D721Med (cell line): ENCODE data around the gene MEGF9.

ENCODE experiments used
- DNase-seq: peaks from one replicate; pipeline ENCODE4 v3.0.0; 2011; ENCODE audit warnings: low spot score; ENCODE audit not compliant: insufficient read length
- FAIRE-seq: peaks from 2 replicates; lab custom pipeline; 2011; peaks lifted over from hg19 to GRCh38; lab: Jason Lieb, UNC
- TF ChIP-seq, protein P1 (sequence below): IDR thresholded peaks from 2 replicates; pipeline ENCODE4 v1.5.1; 2012; ENCODE audit warnings: mild to moderate bottlenecking, control low read depth; ENCODE audit not compliant: insufficient read depth; ENCODE audit errors: missing control alignments

MEGF9 gene

DNA sequence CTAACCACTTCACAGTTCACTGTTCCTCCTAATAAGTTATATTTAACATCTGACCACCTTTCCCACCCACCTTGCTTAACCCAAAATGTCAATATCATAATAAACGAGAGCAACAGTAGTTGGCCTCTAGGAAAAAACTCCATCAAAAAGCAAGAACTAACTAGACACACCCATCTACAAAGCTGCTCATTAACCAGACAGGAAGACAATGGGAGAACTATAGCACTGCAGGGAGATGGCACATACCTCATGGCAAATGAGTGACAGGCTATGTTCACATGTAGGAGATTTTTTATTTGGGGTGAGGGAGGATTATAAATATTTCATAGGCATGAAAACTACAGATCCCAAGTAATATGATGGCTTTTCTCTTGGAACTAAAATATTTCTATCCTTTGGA, 110.7 kb downstream of the MEGF9 start:
- TF ChIP-seq, protein P1, sequence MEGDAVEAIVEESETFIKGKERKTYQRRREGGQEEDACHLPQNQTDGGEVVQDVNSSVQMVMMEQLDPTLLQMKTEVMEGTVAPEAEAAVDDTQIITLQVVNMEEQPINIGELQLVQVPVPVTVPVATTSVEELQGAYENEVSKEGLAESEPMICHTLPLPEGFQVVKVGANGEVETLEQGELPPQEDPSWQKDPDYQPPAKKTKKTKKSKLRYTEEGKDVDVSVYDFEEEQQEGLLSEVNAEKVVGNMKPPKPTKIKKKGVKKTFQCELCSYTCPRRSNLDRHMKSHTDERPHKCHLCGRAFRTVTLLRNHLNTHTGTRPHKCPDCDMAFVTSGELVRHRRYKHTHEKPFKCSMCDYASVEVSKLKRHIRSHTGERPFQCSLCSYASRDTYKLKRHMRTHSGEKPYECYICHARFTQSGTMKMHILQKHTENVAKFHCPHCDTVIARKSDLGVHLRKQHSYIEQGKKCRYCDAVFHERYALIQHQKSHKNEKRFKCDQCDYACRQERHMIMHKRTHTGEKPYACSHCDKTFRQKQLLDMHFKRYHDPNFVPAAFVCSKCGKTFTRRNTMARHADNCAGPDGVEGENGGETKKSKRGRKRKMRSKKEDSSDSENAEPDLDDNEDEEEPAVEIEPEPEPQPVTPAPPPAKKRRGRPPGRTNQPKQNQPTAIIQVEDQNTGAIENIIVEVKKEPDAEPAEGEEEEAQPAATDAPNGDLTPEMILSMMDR: no peak
- FAIRE-seq: no peak
- DNase-seq: no peak

DNA sequence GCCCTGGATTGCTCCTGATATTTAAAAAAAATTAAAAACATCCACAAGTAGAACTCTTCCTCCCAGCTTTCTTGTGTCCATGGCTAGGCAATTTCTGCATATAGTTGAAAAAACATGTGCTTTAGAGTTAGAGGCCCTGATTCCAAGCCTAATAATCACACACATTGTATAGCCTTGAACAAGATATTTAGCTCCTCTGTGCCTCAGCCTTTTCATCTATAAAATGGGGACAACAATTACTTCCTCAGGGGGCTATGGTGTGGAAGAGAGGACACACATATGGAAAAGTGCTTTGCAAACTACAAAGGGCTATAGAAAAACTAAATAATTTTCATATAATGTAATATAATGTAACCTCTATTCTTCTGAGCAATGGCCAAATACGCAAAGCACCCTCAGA, 111.3 kb downstream of the MEGF9 start:
- TF ChIP-seq, protein P1: no peak
- FAIRE-seq: no peak
- DNase-seq: no peak

DNA sequence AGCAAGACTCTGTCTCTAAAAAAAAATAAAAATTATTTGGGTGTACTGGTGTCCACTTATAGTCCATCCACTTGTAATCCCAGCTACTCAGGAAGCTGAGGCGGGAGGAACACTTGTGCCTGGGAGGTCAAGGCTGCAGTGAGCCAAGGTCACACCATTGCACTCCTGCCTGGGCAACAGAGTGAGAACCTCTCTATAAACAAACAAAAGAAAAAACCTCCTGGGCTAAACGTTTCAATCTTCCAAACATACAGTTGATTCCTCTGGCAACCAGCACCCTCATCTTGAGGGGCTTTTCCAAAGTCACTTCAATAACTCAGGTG, 120.4 kb downstream of the MEGF9 start:
- no peak for DNase-seq
- TF ChIP-seq, protein P1: no peak
- no peak for FAIRE-seq

DNA sequence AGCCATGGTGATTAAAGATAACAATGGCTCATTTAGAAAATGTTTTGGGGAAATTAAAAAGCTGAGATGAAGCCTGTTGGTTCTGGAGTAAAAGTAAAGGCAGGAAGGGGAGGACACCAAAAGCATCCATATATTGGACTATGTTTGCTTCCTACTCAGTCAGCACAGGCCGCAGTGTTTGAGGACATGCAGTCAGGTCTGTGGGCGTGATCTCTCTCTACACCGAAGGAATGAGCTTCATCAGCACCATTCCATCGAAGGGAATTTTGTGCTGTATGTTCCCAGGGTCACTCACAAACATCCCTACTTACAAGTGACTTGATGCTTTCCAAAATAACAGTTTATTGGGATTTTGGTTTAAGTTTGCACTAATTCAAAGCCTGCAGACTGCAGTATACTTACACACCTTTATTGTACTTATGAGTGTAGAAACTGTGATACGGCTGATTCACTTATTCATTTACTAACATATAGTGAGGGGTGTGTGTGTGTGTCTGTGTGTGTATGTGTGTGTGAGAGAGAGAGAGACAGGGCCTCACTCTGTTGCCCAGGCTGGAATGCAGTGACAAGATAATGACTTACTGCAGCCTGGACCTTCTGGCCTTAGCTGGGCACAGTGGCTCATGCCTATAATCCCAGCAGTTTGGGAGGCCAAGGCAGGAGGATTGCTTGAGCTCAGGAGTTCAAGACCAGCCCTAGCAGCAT, 120.9 kb downstream of the MEGF9 start:
- DNase-seq (no peak), FAIRE-seq (no peak)
- TF ChIP-seq, protein P1: no peak

DNA sequence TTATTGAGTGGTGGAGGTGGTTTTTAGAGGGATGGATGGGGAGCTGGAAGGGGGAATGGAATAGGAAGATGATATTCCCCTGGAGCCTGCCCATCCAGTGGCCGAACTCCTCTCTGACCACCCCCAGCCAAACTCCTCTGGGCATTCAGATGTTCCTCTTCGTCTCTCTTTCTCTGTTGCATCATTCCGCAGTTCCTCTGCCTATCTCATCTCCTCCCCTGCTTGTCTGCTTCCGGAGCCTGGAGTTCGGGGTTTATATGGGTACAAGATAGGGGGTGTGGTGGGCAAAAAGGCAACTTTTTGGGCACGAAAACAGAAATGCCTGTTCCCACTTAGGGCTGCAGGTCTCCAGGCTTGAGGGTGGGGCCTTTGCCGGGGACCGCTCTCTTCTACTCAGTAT, 122.1 kb downstream of the MEGF9 start:
- TF ChIP-seq, protein P1: no peak
- FAIRE-seq: no peak
- no peak for DNase-seq

DNA sequence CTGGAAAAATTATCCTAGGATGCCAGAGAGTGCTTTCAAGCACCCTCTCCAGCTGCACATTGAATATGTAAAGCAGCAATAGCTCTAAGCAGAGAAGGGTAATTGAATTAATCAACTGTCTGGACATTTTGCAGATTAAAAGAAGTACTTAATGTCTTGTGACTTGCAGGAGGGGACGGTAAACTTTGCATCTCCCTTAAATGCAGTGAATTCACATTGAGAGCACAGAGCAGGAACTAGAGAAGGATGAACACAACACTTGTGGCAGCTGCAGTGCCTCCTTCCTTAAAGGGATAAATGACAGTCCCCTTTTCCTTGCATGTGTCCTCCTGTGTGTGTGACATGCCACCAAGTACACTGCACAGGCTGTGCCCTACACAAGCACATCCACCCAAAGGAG, 126.9 kb downstream of the MEGF9 start:
- DNase-seq (no peak), FAIRE-seq (no peak)
- TF ChIP-seq, protein P1: no peak

DNA sequence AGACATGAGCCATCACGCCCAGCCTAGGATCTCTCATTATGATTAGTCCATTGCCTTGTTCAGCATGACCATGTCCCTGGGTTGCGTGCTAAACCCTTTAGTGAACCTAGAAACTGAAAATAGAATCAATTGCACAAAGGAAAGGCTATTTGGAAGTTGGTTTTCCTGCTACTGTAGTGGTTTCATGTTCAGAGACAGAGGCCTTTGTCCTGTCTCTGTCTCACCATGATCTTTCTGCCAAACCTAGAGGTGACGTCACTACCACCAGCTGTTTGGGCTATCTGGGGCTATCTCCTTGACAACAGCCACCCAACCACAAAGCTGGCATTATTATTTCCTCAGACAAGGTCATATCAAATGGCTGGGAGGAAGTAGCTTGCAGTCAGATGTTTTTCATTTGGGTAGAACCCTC, 130.3 kb downstream of the MEGF9 start:
- FAIRE-seq: no peak
- TF ChIP-seq, protein P1: no peak
- DNase-seq: no peak
